ENCODE measurements around the gene LRIT3. TPM values are rescaled to one million over a fixed set of nuclear protein-coding genes. Genes with fewer than 3 reads are reported as not detected.

Gene LRIT3
- total and polyA plus RNA-seq, 2 of the 8 experiments (the other 6 are each of a cell fraction or from before 2014, with no cell fraction given): 0.11 TPM; not detected in 1

- Histone ChIP-seq H3K23me2 (ENCODE audit: low read depth, low read length) (no peaks in the 10 kb centered on the region), H4K5ac (ENCODE audit: insufficient read length, low read depth, low read length) (no peak overlapping the region), H4K91ac (replicated peaks; ENCODE audit: insufficient read length, low read length) (no peak overlapping the region), H3K9me3 (ENCODE audit: insufficient read depth in 2 of 2, low read depth in 1 of 2, low read length in 1 of 2) (no peaks in the 10 kb centered on the region), H3K27ac (ENCODE audit: low read depth, low read length) (no peak overlapping the region), H2BK120ac (replicated peaks; ENCODE audit: low read depth, low read length) (no peak overlapping the region), H3K36me3 (ENCODE audit: control insufficient read depth in 2 of 4, insufficient read depth in 4 of 4, low read length in 3 of 4) (no peaks in the 10 kb centered on the region), H3K79me1 (ENCODE audit: low read depth, low read length) (no peaks in the 10 kb centered on the region), H2BK5ac (ENCODE audit: low read depth, low read length) (no peak overlapping the region), H2AFZ (ENCODE audit: low read length) (peak overlapping the region; percentile 58; the same call in 1 of the 2 replicates), H3K79me2 (ENCODE audit: control insufficient read depth in 1 of 2, insufficient read depth in 2 of 2, low read length in 2 of 2) (no peaks in the 10 kb centered on the region), H3K27me3 (replicated peaks in 1 of 4; ENCODE audit: control insufficient read depth in 3 of 4, extremely low read depth in 1 of 4, insufficient read depth in 3 of 4, low read length in 3 of 4) (no peaks in the 10 kb centered on the region), H3K14ac (ENCODE audit: insufficient read length) (no peak overlapping the region), H3K56ac (replicated peaks; ENCODE audit: insufficient read length, low read depth, low read length) (no peak overlapping the region), H3K9ac (replicated peaks in 1 of 4; ENCODE audit: extremely low read depth in 1 of 4, low read depth in 3 of 4, low read length in 3 of 4) (no peak overlapping the region), H4K20me1 (replicated peaks in 1 of 2; ENCODE audit: control insufficient read depth in 1 of 2, insufficient read depth in 2 of 2, low read length in 2 of 2) (no peaks in the 10 kb centered on the region), H2BK12ac (ENCODE audit: low read depth, low read length) (no peak overlapping the region), H3K4me1 (replicated peaks in 1 of 4; ENCODE audit: control insufficient read depth in 3 of 4, insufficient read depth in 4 of 4, low read length in 3 of 4) (no peaks in the 10 kb centered on the region), H2BK15ac (ENCODE audit: low read length) (no peak overlapping the region), H3K23ac (ENCODE audit: insufficient read length) (no peak overlapping the region), H3K4me3 (ENCODE audit: extremely low read depth in 1 of 4, insufficient read depth in 2 of 4, low read depth in 3 of 4, low read length in 4 of 4) (no peak overlapping the region), H4K8ac (ENCODE audit: extremely low read depth, insufficient read depth, low read length) (no peak overlapping the region), H3K18ac (ENCODE audit: extremely low read depth, low read length) (no peak overlapping the region), H2BK20ac (ENCODE audit: low read length) (no peak overlapping the region), H3K4ac (replicated peaks; ENCODE audit: insufficient read length, low read depth, low read length) (no peak overlapping the region), H2AK5ac (ENCODE audit: low read depth, low read length) (no peak overlapping the region), H3K4me2 (ENCODE audit: insufficient read depth in 1 of 2, low read depth in 2 of 2, low read length in 2 of 2) (no peak overlapping the region)
- FAIRE-seq (no peak), DNase-seq (ENCODE audit: low read depth in 1 of 2, low spot score in 2 of 2) (no peak)
- CTCF ChIA-PET (ENCODE audit: partially characterized antibody): interaction anchor here (0.8 to 1.2 kb wide), 3 partner anchors 20 to 665 kb away, joined by 3 to 4 read pairs (median 3); no protein-coding TSS in a partner anchor
- 85% methylated on average over 6 of the region's 6 CpGs; no CpG with 5 or more reads in 1 of the 2 experiments for WGBS, 2 experiments (ENCODE audit: extremely low coverage in 1 of 2, insufficient coverage in 1 of 2, insufficient read length in 1 of 2, insufficient replicate concordance in 2 of 2, low coverage in 1 of 2, low lambda C conversion rate in 2 of 2, missing lambda C conversion rate in 1 of 2)
- TF ChIP-seq RAD21 (IDR thresholded peaks at IDR 0.05 in 1 of 2, conservative IDR thresholded peaks at IDR 0.05 in 1 of 2; ENCODE audit: low read depth in 2 of 2, low read length in 2 of 2) (no peak), JUN (IDR thresholded peaks at IDR 0.05; ENCODE audit: low read depth, low read length) (no peak), JUND (IDR thresholded peaks at IDR 0.05; ENCODE audit: low read length) (no peak)
- POLR2A ChIA-PET (ENCODE audit: partially characterized antibody): interaction anchor here (0.7 to 0.9 kb wide), 2 partner anchors 17 kb away, joined by 3 read pairs; no protein-coding TSS in a partner anchor
These were observed 1.4 kb upstream of the LRIT3 start for GRCh38 chr4:109846395-109847098.

All from H1 (cell line).